IPS DF 6.9 (cell line): ENCODE data around the gene BORCS6.

Experiments
- DNase-seq: peaks from one replicate; pipeline ENCODE4 v3.0.0-alpha.2; 2013; ENCODE audit warnings: low read depth, low spot score
- H3K27ac ChIP-seq: one replicate; pipeline ENCODE4 v1.5.1; 2013; ENCODE audit warnings: low read length, control low read depth
- H3K27me3 ChIP-seq: 2 replicates; pipeline ENCODE4 v1.6.1; 2013; ENCODE audit warnings: mild to moderate bottlenecking, low read length; ENCODE audit not compliant: control insufficient read depth, insufficient read depth
- H3K36me3 ChIP-seq: 2 replicates; pipeline ENCODE4 v1.6.1; 2013; ENCODE audit warnings: low read length; ENCODE audit not compliant: control insufficient read depth, insufficient read depth
- H3K4me1 ChIP-seq: 2 replicates; pipeline ENCODE4 v1.6.1; 2013; ENCODE audit warnings: low read length; ENCODE audit not compliant: control insufficient read depth, insufficient read depth
- H3K4me3 ChIP-seq: 2 replicates; pipeline ENCODE4 v1.5.1; 2013; ENCODE audit warnings: mild to moderate bottlenecking, low read length
- H3K9me3 ChIP-seq: 2 replicates; pipeline ENCODE4 v1.6.1; 2013; ENCODE audit warnings: low read length, inconsistent platforms; ENCODE audit not compliant: control insufficient read depth, insufficient read depth
- WGBS: extraction: QIAGEN DNeasy Blood & Tissue Kit; methylation state at CpG from one replicate; pipeline ENCODE4 v1.1.7; 2013; ENCODE audit warnings: mixed read lengths, missing lambda C conversion rate; ENCODE audit not compliant: insufficient read length, insufficient coverage; 5-methylcytosine and 5-hydroxymethylcytosine counted together

BORCS6 gene

DNA sequence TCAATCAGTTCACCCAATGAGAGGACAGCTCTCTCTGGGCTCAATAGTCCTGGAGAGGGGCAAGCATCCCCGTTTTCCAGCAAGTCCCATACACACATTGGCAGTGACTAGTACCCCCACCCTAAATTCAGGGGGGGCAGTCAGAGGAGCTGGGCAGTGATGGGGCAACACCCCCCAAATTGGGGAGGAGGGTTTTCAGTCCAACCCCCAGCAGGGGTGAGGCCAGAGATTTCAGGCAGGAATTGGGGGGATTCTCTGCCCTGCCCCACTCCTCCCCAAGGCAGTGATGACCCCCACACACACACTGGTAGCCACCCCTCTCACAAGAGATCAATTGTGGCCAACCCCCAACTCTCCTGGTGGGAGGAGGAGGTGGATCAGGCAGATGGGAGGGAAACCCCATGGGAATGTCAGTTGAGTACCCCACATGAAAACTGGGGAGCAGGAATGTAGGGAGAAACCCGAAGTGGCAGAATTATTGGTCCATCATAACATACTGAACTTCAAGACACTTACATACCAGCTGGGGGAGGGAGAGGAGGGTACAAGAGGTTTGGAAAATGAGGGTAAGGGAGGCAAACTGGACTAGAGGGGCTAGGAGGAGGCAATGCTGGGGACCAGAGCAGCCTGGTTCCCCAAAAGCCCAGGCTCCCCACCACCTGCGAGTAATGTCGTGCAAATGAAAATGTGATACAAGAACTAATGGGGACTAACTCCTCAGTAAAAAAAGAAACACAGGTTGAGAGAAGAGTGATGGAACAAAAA is 30.3 kb downstream of the BORCS6 start:
- Histone ChIP-seq H3K27ac (no peak overlapping the region), H3K4me3 (no peak overlapping the region), H3K9me3 (no peaks in the 10 kb centered on the region), H3K27me3 (no peaks in the 10 kb centered on the region), H3K4me1 (peaks cover 3% of the 10 kb centered on the region; the same call in 1 of the 2 replicates), H3K36me3 (no peaks in the 10 kb centered on the region)
- DNase-seq = no peak
- WGBS = no CpG with 5 or more reads among the region's 4 CpGs

DNA sequence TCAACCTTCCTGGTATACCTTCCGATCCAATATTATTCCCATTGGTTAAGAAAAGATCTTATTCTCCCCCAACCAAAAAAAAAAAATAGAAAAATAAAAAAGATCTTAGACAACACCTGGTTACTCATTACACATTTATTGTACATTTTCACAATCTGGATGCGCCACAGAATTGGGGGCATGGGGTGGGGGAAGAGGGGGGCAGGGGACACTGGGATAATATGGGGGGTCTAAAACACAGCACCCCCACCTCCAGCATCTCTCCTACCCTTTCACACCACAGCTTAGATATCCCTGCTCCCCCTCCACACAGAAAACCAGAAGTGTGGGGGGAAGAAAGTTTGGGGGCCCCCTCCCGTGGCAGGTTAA is 31.0 kb downstream of the BORCS6 start:
- no peak for DNase-seq
- H3K36me3 ChIP-seq = no peaks in the 10 kb centered on the region
- no peaks in the 10 kb centered on the region for H3K9me3 ChIP-seq
- H3K27ac ChIP-seq = no peak overlapping the region
- H3K27me3 ChIP-seq = no peaks in the 10 kb centered on the region
- no CpG with 5 or more reads among the region's 3 CpGs for WGBS
- no peak overlapping the region for H3K4me3 ChIP-seq
- peaks cover 2% of the 10 kb centered on the region; the same call in 1 of the 2 replicates for H3K4me1 ChIP-seq

DNA sequence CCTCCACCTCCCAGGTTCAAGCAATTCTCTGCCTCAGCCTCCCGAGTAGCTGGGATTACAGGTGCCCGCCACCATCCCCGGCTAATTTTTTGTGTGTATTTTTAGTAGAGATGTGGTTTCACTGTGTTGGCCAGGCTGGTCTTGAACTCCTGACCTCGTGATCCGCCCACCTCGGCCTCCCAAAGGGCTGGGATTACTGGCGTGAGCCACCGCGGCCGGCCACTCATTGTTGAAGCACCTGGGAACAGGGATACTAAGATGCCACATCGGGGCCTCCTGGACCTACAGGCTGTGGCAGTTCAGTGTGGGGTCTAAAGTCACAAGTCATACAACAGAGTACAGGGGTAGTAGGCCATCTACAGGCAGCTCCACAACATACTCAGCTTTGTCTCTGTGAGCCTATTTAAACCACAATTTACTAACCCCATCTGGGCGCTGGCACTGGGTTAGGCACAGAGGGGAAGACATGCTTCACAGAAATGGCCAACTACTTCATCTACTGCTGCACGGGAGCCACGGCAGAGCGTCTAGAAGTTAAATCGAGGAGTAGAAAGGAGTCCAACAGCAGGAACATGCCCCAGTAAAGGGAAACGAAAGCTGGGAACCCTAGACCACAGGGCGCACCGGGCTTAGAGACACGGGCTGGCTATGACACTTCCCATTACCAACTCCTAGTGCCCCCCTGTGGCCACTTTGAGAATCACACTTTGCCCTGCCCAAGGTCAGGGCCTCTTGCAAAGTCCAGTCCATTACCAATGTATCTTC is 31.5 kb downstream of the BORCS6 start:
- no peaks in the 10 kb centered on the region for H3K9me3 ChIP-seq
- H3K4me1 ChIP-seq = peaks cover 3% of the 10 kb centered on the region; the same call in 1 of the 2 replicates
- no CpG with 5 or more reads among the region's 20 CpGs for WGBS
- H3K27me3 ChIP-seq = no peaks in the 10 kb centered on the region
- no peak for DNase-seq
- no peaks in the 10 kb centered on the region for H3K36me3 ChIP-seq
- no peak overlapping the region for H3K4me3 ChIP-seq
- no peak overlapping the region for H3K27ac ChIP-seq

DNA sequence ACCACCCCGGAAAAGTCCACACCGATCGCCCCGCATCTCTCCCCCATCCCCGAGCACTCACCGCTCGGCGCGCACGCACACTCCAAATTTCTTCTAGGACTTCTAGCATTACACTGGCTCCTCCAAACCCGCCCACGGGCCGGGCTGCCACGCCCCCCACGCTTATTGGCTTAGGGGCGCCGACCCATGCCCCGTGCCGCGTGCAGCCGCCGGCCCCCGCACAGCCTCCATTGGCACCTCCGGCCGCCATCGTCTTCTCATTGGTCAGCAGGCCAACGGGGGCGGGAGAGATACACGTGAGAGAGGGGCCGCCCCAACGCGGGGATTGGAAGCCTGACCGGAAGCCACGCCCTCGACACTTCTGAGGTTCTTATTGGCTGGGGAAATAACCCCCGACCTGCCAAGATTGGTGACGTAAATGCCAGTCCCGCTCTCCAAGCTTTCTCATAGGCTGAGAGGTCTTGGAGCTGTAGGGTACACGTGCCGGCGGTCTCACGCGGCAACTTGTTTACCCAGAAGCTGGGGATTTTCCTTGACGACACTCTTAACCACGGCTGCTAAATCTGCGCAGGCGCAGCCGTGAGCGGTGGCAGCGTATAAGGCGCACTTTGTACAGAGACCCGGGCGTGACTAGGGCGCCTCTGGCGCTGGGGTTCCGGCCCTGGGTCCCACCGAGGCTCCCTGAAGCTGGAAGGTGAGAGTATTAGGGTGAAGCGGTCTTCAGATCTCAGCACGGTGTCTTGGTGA is 33.6 kb downstream of the BORCS6 start:
- peak overlapping the region; percentile 78; the same call in 1 of the 2 replicates for H3K4me3 ChIP-seq
- peaks cover 5% of the 10 kb centered on the region for H3K4me1 ChIP-seq
- H3K27ac ChIP-seq = no peak overlapping the region
- DNase-seq = peak; percentile 100
- H3K36me3 ChIP-seq = no peaks in the 10 kb centered on the region
- WGBS = no CpG with 5 or more reads among the region's 59 CpGs
- H3K9me3 ChIP-seq = no peaks in the 10 kb centered on the region
- no peaks in the 10 kb centered on the region for H3K27me3 ChIP-seq

DNA sequence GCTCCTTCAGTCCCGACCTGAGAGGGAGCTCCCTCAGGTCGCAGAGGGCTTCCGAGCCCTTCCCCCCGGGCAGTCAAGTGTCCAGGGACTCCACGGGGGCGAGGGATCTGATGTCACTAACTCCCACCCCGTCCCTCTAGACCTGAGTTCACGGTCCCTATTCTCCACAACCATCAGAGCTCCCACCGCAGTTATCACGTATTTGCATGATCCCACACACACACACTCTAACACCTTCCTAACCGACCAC is 34.1 kb downstream of the BORCS6 start:
- WGBS = no CpG with 5 or more reads among the region's 11 CpGs

DNA sequence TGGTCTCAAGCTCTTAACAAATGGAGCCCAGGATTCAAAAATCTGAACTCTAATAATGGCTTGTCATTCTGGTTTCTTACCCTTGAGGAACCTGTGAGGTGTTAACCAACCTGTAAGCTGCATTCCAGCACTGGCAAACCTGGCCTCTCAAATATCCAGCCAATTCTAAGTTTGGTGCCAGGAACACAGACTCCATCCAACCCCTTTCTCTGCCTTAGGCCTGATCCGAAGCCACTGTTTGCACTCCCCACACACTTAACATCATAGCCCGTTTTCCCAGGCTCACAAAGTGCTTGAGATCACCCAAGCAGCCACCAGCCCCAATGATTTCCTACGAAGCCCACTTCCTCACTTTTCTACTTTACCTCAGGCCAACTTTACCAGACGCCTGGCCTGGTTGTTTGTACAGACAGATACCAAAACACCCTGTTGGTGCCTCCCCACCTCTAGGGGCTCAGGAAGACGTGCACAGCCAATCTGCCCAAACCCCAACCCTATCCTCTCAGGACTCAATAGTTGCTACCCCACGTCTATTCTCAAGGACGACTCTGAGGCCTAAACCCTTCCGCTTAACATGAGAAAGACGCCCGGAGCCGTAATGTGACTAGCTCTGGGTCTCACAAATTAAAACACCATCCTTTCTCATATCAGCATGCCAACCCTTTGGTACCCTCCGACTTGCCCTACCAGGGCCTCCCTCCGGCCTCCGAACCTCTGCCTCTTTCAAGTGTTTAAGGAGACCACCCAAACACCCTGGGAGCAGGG is 34.6 kb downstream of the BORCS6 start:
- peaks cover 9% of the 10 kb centered on the region for H3K4me1 ChIP-seq

More for the DNA sequence above, 34.1 kb downstream of the BORCS6 start:
- no peak for DNase-seq
- peaks cover 6% of the 10 kb centered on the region for H3K4me1 ChIP-seq
- peak overlapping the region; percentile 78; the same call in 1 of the 2 replicates for H3K4me3 ChIP-seq
- no peaks in the 10 kb centered on the region for H3K27me3 ChIP-seq
- no peaks in the 10 kb centered on the region for H3K36me3 ChIP-seq
- no peaks in the 10 kb centered on the region for H3K9me3 ChIP-seq
- H3K27ac ChIP-seq = no peak overlapping the region

DNA sequence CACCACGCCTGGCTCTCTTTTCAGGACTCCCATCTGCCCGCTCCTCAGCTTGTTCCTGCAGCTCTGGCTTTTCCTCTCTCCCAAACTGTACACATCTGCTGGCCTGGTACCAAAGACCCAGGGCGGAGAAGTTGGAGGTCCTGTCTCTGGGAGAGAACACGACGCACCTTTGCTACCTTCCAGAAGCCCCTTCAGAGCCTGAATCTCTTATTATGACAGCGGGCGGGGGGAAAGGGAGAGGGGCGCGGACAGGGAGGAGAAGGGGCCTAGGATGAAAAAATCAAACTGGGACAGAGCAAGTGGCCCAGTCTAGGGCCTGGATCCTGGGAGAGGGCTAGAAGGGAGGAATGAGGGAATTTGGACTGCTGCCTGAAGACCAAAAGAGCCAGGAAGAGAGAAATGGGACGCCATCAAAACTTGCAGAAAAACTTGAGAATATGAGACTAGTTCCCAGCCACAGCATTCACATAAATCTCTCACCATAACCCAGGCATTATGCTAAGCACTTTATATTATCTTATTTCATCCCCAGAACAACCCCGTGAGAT is 35.3 kb downstream of the BORCS6 start:
- peak overlapping the region; percentile 27; the same call in 1 of the 2 replicates for H3K4me3 ChIP-seq
- H3K27ac ChIP-seq = no peak overlapping the region
- no CpG with 5 or more reads among the region's 11 CpGs for WGBS
- H3K4me1 ChIP-seq = peaks cover 9% of the 10 kb centered on the region
- peaks cover 2% of the 10 kb centered on the region for H3K36me3 ChIP-seq
- H3K9me3 ChIP-seq = no peaks in the 10 kb centered on the region
- DNase-seq = no peak
- H3K27me3 ChIP-seq = no peaks in the 10 kb centered on the region

More for the DNA sequence above, 34.6 kb downstream of the BORCS6 start:
- H3K36me3 ChIP-seq = no peaks in the 10 kb centered on the region
- H3K27ac ChIP-seq = no peak overlapping the region
- H3K9me3 ChIP-seq = no peaks in the 10 kb centered on the region
- peak overlapping the region; percentile 78; the same call in 1 of the 2 replicates for H3K4me3 ChIP-seq
- H3K27me3 ChIP-seq = no peaks in the 10 kb centered on the region
- no peak for DNase-seq
- WGBS = no CpG with 5 or more reads among the region's 14 CpGs

DNA sequence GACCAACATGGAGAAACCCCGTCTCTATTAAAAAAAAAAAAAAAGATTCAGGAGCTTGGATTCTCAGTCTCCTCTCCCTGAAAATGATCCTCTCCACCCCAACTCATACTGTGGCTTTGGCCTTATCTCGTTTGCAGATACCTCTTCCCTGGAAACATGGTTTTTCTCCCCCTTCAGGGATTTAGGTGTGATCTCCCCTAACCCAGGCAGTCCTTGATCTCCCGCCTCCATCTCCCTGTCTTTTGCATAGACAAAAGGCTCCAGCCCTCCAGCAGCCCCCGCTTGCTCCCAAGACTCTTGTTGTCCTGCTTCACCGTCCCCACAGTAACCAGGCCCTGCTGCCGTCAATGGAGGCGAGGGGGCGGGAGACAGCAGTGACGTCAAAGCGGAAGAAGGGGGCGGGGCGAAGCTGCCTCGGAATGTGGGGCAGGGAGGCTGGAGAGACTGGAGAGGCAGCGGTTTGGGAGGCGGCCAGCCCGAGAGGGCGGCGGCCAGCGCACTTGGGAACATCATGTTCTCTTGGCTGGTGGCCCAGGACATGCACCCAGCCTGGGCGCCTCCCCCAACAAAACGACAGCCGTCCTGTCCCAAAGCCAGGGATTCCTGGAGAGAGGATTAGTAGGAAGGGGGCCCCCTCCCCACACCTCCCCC is 35.9 kb downstream of the BORCS6 start:
- Histone ChIP-seq H3K36me3 (peaks cover 7% of the 10 kb centered on the region), H3K27ac (no peak overlapping the region), H3K27me3 (no peaks in the 10 kb centered on the region), H3K4me3 (peak overlapping the region; percentile 27; the same call in 1 of the 2 replicates), H3K4me1 (peaks cover 9% of the 10 kb centered on the region), H3K9me3 (no peaks in the 10 kb centered on the region)
- no CpG with 5 or more reads among the region's 22 CpGs for WGBS
- no peak for DNase-seq

DNA sequence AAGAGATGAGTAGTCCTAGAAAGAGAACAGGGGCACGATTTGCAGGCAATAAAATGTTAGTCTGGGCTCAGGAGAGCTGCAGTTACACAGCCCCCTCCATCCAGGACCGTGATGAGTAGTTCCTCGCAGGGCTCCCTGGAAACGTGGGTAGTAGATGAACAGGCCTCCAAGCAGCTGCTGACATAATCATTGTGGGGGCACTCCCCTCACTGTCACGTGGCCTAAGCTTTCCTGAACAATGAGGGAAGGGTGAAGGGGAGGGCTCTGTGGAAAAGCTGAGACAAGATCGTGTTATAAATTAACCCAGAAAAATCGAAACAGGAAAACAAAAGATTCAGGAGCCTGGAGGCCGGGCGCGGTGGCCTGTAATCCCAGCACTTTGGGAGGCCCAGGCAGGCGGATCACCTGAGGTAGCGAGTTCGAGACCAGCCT is 36.4 kb downstream of the BORCS6 start:
- H3K36me3 ChIP-seq = peaks cover 7% of the 10 kb centered on the region
- peaks cover 9% of the 10 kb centered on the region for H3K4me1 ChIP-seq
- DNase-seq = no peak
- no peaks in the 10 kb centered on the region for H3K9me3 ChIP-seq
- H3K27ac ChIP-seq = no peak overlapping the region
- no peaks in the 10 kb centered on the region for H3K27me3 ChIP-seq
- no CpG with 5 or more reads among the region's 13 CpGs for WGBS
- no peak overlapping the region for H3K4me3 ChIP-seq
